Right forelimb (tissue), 1 donor: Measurements from ENCODE around the gene EML6.

Experiments used
- DNase-seq: peaks from one replicate; pipeline ENCODE4 v3.0.0-alpha.2; 2018

EML6 gene

DNA sequence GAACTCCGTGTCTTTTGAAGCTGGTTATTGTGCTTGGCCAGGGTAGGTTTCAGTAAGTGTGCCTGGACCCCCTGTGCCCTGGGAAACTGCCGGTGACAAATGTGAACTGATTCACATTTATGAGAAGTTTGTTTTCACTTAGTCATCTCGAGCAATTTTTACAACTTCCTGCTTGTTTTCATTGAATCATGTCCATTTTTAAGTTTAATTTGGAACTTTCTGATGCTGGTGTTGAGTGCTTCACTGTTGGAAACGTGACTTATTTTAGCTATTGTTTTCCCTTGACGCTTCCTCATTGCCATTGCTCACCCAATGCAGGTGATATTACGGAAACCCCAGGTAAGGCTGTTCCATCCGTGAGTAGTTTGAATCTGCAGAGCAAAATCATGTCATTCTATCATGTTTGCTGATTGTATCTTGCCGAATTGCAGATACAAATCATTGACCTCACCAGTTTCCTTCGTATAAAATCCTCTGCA is 229.6 kb downstream of the EML6 start:
- no peak for DNase-seq

- no peak for DNase-seq
These were observed 230.7 kb downstream of the EML6 start for GRCh38 chr2:54954158-54954557.

GRCh38 chr2:54954705-54955357 is 231.4 kb downstream of the EML6 start:
- no peak for DNase-seq

DNA sequence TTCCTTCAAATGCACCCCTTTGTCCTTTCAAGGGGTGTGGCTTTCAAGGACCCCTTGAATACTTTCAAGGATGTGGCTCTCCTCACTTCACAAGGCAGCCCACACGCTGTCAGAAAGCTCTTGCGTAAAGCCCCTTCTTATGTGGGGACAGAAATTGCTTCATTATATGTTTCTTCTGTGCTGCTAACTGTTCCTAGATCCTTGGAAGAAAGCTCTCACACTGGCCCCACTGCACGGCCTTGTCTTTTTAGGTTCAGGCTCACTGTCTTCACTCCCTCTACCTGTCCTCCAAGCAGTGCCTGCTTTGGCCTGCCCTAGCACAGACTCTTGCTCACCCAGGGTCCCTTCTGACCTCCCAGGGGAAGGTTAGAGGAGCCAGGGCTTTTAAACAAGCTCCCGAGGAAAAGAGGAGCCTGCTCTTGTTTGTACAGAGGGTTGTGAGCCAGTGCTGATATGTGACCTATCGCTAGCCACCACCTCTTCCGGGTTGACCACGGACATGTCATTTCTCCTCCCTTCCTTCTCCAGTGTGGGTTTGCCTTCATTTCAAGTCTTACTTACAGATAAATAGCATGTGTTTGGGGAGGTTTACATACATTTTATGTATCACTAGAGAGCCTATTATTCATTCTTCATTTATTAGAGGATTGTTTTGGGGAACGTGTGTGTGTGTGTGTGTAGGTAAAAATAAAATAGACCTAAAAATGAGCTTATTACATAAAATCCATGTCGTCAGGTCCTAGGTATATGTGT is 232.1 kb downstream of the EML6 start:
- no peak for DNase-seq

- DNase-seq = no peak
These were observed 232.7 kb downstream of the EML6 start for GRCh38 chr2:54956111-54956627.

GRCh38 chr2:54957321-54957999 is 234.0 kb downstream of the EML6 start:
- DNase-seq = no peak

GRCh38 chr2:54958717-54959371 is 235.4 kb downstream of the EML6 start:
- DNase-seq = no peak

GRCh38 chr2:54960164-54960563 is 236.7 kb downstream of the EML6 start:
- no peak for DNase-seq

DNA sequence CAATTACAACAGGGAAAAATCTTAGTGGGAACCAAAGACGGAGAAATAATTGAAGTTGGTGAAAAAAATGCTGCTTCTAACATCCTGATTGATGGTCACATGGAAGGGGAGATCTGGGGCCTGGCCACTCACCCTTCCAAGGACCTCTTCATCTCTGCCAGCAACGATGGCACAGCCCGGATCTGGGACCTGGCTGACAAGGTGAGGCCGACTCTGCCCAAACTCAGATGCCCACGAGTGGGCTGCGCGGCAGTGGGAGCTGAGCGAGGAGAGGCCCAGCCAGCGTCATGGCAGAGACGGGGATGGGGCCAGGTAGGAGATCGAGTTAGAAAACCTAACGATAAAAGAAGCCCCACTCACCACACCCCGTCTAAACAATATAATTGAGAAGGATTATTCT is 239.0 kb downstream of the EML6 start:
- DNase-seq = no peak

DNA sequence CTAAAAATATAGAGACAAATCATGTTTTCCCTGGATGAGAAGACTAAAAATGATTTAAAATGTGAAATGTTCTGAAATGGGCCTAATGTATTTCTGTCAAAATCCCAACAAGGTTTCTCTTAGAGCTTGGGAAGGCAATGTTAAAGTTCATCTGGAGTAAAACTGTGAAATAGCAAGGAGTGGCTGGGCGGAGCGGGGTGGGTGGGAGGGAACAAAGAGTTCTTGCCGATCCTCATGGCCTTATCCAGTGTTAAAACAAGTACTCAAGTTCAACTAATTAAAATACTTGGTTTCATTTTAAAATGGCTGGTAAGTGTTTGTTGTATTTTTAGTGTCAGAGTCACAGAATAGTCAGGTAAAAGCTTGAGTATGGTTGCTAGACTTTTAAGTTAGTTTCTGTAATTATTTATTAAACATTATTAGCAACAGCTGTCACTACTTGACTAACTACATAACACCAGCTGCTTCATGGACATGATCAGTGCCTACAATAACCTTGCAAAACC is 239.5 kb downstream of the EML6 start:
- no peak for DNase-seq

DNA sequence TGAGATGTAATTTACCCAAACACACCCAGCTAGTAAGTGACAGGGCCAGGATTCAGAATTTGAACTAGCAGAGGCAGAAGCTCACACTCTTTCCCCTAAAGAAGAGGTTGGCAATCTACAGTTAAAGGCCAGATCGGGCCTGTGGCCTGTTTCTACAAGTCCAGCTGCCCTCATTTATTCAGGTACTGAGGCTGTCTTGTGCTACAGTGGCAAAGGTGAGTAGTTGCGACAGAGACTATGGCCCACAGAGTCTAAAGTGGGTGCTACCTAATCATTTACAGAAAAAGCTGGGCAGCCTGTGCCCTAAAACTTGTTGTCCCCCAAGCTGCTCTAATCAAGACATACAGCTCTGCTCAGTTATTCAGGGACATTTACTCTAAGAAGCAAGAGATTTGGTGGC is 240.0 kb downstream of the EML6 start:
- DNase-seq = no peak

DNA sequence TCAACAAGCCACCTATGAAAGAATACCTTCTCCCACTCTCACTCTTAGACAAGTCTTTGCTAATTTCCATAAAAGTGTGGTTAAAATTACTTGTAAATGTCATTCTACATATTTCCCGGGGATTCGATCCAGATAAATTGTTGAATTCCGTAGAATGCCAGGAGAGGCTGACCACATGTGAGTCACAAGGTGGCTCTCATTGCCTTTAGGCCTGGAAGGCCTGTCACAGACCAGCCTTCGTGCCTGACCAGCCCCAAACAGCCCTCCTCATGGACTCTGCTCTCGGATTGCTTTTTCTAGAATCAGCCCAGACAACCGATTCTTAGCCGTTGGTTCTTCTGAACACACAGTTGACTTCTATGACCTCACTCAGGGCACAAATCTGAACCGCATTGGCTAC is 240.8 kb downstream of the EML6 start:
- DNase-seq = no peak

DNA sequence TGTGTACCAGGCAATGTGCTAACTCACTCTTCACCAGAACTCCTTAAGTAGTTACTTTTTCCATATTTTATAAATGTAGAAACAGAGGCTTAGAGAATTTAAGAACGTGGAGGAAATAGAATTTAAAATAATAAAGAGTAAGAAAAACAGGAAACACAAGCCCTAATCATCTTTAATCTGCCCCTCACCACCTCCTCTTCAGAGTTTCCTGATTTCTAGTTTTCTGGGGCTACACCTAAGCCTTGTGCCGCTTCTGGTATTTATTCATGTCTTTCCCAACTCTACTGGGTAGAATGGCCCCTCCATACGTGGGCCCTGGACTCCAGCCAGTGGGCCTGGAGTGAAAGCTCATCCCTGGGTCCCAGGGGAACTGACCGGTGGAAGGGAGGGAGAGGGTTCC is 241.4 kb downstream of the EML6 start:
- no peak for DNase-seq

- DNase-seq = no peak
These were observed 242.0 kb downstream of the EML6 start for GRCh38 chr2:54965425-54965824.

DNA sequence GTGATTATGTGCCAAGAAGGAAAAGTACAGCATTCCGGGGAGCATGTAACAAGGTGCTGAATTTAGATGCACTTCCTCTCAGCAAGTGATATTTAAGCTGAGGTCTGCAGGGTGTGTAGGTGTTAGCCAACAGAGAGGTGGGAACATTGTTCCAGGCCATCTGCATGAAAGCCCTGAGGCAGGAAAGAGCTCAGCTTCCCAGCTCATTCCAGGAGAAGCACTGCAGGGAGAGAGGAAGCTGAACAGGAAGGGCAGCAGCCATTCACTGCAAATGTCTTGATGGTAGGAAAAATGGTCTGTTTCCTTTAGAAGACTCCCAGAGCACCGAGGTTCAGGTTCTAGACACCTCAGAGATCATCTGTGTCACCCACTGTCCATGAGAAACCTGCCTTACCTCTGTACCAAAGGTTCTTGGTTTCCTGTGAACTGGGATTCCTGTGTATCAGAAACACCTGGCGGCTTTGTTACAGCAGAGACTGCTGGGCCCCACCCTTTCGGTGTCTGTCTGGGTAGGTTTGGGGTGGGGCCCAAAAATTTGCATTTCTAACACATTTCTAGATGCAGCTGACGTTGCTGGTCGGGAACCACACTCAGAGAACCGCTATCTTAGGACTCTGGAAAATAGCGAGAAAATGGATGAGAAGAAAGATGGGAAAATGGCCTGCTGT is 242.8 kb downstream of the EML6 start:
- DNase-seq = no peak

DNA sequence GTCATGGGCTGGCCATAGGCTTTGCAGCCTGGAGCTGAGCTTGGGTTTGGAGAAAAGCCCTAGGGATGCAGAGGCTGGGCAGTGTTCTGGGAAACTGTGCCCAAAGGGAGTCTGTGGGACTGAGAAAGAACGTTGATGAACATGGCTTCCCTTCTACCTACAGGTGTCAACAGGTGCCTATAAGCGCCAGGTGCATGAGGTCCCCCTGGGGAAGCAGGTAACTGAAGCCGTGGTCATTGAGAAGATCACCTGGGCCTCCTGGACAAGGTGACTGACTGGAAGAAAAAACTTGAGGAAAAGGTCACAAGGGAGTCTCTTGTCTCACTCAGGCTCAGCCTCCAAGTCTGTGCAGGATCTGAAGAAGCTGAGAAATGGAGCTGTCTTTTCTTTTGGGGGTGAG is 243.4 kb downstream of the EML6 start:
- no peak for DNase-seq

GRCh38 chr2:54967269-54967668 is 243.8 kb downstream of the EML6 start:
- DNase-seq = no peak

GRCh38 chr2:54967759-54968365 is 244.4 kb downstream of the EML6 start:
- no peak for DNase-seq

DNA sequence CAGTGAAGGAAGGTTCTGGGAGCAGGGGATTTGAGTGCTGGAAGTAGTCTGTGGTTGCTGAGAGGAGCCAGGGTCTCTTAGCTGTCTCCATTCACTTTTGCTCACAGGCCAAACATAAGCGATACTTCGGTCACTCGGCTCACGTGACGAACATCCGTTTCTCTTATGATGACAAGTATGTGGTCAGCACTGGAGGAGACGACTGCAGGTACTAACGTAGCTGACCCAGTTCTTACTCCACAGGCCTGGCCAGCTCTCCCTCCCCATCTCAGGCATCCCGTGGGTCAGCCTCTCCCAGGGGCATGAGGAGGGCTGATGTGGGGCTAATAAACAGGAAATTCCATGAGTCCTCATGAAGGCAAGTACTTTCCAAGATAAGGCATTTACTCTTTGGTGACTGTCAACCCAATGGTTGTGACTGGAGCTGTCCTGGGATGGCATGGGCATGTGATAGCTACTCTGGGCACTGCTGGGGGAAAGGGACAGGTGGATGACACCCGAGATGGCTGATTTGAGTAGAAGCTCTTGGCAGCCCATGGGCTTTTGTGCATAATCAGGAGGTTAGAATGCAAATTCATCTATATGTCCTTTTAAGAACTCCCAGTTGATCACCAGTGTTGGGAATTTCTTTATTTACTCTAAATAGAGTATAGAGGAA is 245.2 kb downstream of the EML6 start:
- no peak for DNase-seq

DNA sequence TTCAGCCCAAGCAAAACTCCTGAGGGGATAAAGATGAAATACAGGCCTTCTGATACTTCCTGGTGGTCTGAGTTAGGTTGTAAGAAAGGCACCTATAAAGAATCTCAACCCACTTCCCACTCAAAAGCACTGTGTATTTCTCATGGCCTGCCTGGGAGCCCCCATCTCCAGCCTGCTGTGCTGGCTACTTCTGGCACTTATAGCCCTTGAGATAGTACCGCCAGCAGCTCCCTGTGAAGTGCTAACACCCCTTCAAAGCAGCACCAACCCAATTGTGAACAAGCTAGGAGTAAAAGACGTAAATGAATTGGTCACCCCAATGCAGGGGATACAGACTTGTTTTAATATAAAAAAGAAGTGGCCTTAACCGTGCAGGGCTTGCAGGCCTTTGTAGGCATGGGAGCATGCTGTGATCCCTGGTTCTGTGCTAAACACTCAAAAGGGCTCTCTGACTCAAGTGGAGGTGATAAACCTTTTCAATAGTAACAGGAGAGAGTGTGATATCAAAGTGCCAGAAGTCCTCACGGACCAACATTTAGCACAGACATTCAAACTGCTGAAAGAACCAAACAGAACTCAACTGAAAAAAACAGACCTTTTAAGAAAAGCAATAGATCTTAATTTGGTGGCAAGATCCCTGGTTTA is 246.0 kb downstream of the EML6 start:
- DNase-seq = no peak

- no peak for DNase-seq
These were observed 246.5 kb downstream of the EML6 start for GRCh38 chr2:54969940-54970338.
